DOHH2 (cell line): ENCODE measurements around the gene CPED1.

Source experiments
- H3F3A ChIP-seq: fragments of 200-600 bp; sonication (generic), shearing (Covaris generic); 2 replicates; pipeline ENCODE4 v1.6.0; 2016; ENCODE audit warnings: antibody characterized with exemption, mild to moderate bottlenecking; ENCODE audit not compliant: control insufficient read depth, insufficient read depth
- H3K27ac ChIP-seq: fragments of 200-600 bp; sonication (generic); 2 replicates; pipeline ENCODE4 v1.5.1; 2014; ENCODE audit warnings: low read depth, mild to moderate bottlenecking, low read length, moderate library complexity
- H3K27me3 ChIP-seq: fragments of 200-600 bp; sonication (generic); 2 replicates; pipeline ENCODE4 v1.6.1; 2014; ENCODE audit warnings: mild to moderate bottlenecking, low read length, mixed read lengths; ENCODE audit not compliant: control insufficient read depth
- H3K36me3 ChIP-seq: fragments of 200-600 bp; sonication (generic); 2 replicates; pipeline ENCODE4 v1.6.1; 2014; ENCODE audit warnings: mild to moderate bottlenecking, low read length, moderate library complexity, mixed read lengths; ENCODE audit not compliant: control insufficient read depth
- H3K4me1 ChIP-seq: fragments of 200-600 bp; sonication (generic); 2 replicates; pipeline ENCODE4 v1.6.1; 2014; ENCODE audit warnings: mild to moderate bottlenecking, low read length, mixed read lengths; ENCODE audit not compliant: control insufficient read depth
- H3K4me2 ChIP-seq: fragments of 200-600 bp; sonication (generic); 2 replicates; pipeline ENCODE4 v1.6.0; 2014; ENCODE audit warnings: mild to moderate bottlenecking, low read length, moderate library complexity
- H3K4me3 ChIP-seq: fragments of 200-600 bp; sonication (generic); 2 replicates; pipeline ENCODE4 v1.5.1; 2014; ENCODE audit warnings: mild to moderate bottlenecking, low read length, mixed read lengths
- H3K79me2 ChIP-seq: fragments of 200-600 bp; sonication (generic); 2 replicates; pipeline ENCODE4 v1.6.1; 2014; ENCODE audit warnings: mild to moderate bottlenecking, low read length, mixed read lengths; ENCODE audit not compliant: control insufficient read depth
- H3K9me2 ChIP-seq: fragments of 200-600 bp; sonication (generic); replicated peaks from 2 replicates; pipeline ENCODE4 v1.6.1; 2014; ENCODE audit warnings: mild to moderate bottlenecking, low read length, mixed read lengths; ENCODE audit not compliant: control insufficient read depth
- H3K9me3 ChIP-seq: fragments of 200-600 bp; sonication (generic); 2 replicates; pipeline ENCODE4 v1.6.1; 2014; ENCODE audit warnings: antibody characterized with exemption, low read length, mixed read lengths; ENCODE audit not compliant: control insufficient read depth, insufficient read depth
- H4K20me1 ChIP-seq: fragments of 200-600 bp; sonication (generic); 2 replicates; pipeline ENCODE4 v1.6.0; 2014; ENCODE audit warnings: low read depth, mild to moderate bottlenecking, antibody characterized with exemption, low read length, moderate library complexity; ENCODE audit not compliant: control insufficient read depth, insufficient read depth
- CTCF ChIP-seq: fragments of 200-600 bp; sonication (generic); IDR thresholded peaks from one replicate; pipeline ENCODE4 v1.5.1; 2014; ENCODE audit warnings: antibody characterized with exemption, mild to moderate bottlenecking, low read depth, low read length; ENCODE audit not compliant: poor library complexity, severe bottlenecking
- EZH2phosphoT487 ChIP-seq: fragments of 200-600 bp; sonication (generic); IDR thresholded peaks from 2 replicates; pipeline ENCODE4 v1.6.1; 2017; ENCODE audit warnings: borderline replicate concordance, mild to moderate bottlenecking, antibody characterized with exemption, low read length, moderate library complexity, mixed read lengths

The CPED1 gene

GRCh38 chr7:121280656-121281055 is 292.1 kb downstream of the CPED1 start:
- Histone ChIP-seq H3K27ac (no peak overlapping the region), H3K36me3 (no peaks in the 10 kb centered on the region), H3F3A (no peaks in the 10 kb centered on the region), H4K20me1 (no peaks in the 10 kb centered on the region), H3K4me3 (no peak overlapping the region), H3K27me3 (no peaks in the 10 kb centered on the region), H3K9me2 (no peaks in the 10 kb centered on the region), H3K4me2 (no peak overlapping the region), H3K79me2 (no peaks in the 10 kb centered on the region), H3K4me1 (no peaks in the 10 kb centered on the region), H3K9me3 (peaks cover 16% of the 10 kb centered on the region; the same call in 1 of the 2 replicates)
- no peak for TF ChIP-seq CTCF
- TF ChIP-seq EZH2phosphoT487, result no peak

- Histone ChIP-seq H3K4me1 (peaks cover 8% of the 10 kb centered on the region), H3K4me2 (no peak overlapping the region), H3K4me3 (no peak overlapping the region), H3K27ac (no peak overlapping the region), H3K9me2 (no peaks in the 10 kb centered on the region), H3K9me3 (peaks cover 28% of the 10 kb centered on the region), H3F3A (no peaks in the 10 kb centered on the region), H4K20me1 (no peaks in the 10 kb centered on the region), H3K27me3 (no peaks in the 10 kb centered on the region), H3K36me3 (no peaks in the 10 kb centered on the region), H3K79me2 (no peaks in the 10 kb centered on the region)
- TF ChIP-seq CTCF (no peak), EZH2phosphoT487 (no peak)
Observed at GRCh38 chr7:121282129-121282528, 293.6 kb downstream of the CPED1 start.

- no peak overlapping the region for H3K4me3 ChIP-seq
- no peaks in the 10 kb centered on the region for H3K79me2 ChIP-seq
- H3K27me3 ChIP-seq, result no peaks in the 10 kb centered on the region
- peaks cover 9% of the 10 kb centered on the region for H3K4me1 ChIP-seq
- H4K20me1 ChIP-seq, result no peaks in the 10 kb centered on the region
- no peak overlapping the region for H3K4me2 ChIP-seq
- H3K36me3 ChIP-seq, result no peaks in the 10 kb centered on the region
- H3K27ac ChIP-seq, result no peak overlapping the region
- H3K9me2 ChIP-seq, result no peaks in the 10 kb centered on the region
- TF ChIP-seq EZH2phosphoT487 (no peak), CTCF (no peak)
- no peaks in the 10 kb centered on the region for H3F3A ChIP-seq
- H3K9me3 ChIP-seq, result peaks cover 30% of the 10 kb centered on the region
Observed at GRCh38 chr7:121285066-121285667, 296.7 kb downstream of the CPED1 start.
